HFFc6 (cell line): ENCODE data around the gene ANKRD52. TPM values are rescaled to one million over a fixed set of nuclear protein-coding genes. Genes with fewer than 3 reads are reported as not detected.

Experiments
- DNase-seq: peaks from one replicate; pipeline ENCODE4 v3.0.0-alpha.2; 2018
- H3K27ac Mint-ChIP-seq: 2 replicates; pipeline ENCODE4 v1.8.0; 2020; ENCODE audit warnings: mild to moderate bottlenecking, mixed read lengths
- H3K27me3 Mint-ChIP-seq: 2 replicates; pipeline ENCODE4 v1.8.0; 2021; ENCODE audit warnings: mild to moderate bottlenecking, moderate library complexity, mixed read lengths; ENCODE audit not compliant: insufficient read depth
- H3K36me3 Mint-ChIP-seq: 2 replicates; pipeline ENCODE4 v1.8.0; 2021; ENCODE audit warnings: low read depth, mixed read lengths
- H3K4me1 Mint-ChIP-seq: 2 replicates; pipeline ENCODE4 v1.8.0; 2020; ENCODE audit warnings: low read depth, mixed read lengths
- H3K4me3 Mint-ChIP-seq: 2 replicates; pipeline ENCODE4 v1.8.0; 2020; ENCODE audit warnings: mild to moderate bottlenecking, moderate library complexity, mixed read lengths
- H3K9me3 Mint-ChIP-seq: 2 replicates; pipeline ENCODE4 v1.8.0; 2020; ENCODE audit warnings: mild to moderate bottlenecking, mixed read lengths
- total RNA-seq, 6 experiments: library from RNA; stranded (reverse); fragmentation: NEBNext Ultra II Directional; extraction: Animal tissue kit (Norgen Biotek cat#: 25700); gene quantifications; 2 replicates in 1 of 6; 3 replicates in 5 of 6; pipeline ENCODE4 v1.2.3, GENCODE V29; 2021
- TF ChIP-seq, protein P1 (sequence below): fragments of 200-600 bp; sonication (generic); IDR thresholded peaks from 2 replicates; pipeline ENCODE4 v1.5.0; 2021; ENCODE audit warnings: antibody characterized with exemption, mild to moderate bottlenecking

ANKRD52 gene
- total RNA-seq, 6 experiments from 2014 or later, result 57.9 to 87.8 (median 68.6) TPM

DNA sequence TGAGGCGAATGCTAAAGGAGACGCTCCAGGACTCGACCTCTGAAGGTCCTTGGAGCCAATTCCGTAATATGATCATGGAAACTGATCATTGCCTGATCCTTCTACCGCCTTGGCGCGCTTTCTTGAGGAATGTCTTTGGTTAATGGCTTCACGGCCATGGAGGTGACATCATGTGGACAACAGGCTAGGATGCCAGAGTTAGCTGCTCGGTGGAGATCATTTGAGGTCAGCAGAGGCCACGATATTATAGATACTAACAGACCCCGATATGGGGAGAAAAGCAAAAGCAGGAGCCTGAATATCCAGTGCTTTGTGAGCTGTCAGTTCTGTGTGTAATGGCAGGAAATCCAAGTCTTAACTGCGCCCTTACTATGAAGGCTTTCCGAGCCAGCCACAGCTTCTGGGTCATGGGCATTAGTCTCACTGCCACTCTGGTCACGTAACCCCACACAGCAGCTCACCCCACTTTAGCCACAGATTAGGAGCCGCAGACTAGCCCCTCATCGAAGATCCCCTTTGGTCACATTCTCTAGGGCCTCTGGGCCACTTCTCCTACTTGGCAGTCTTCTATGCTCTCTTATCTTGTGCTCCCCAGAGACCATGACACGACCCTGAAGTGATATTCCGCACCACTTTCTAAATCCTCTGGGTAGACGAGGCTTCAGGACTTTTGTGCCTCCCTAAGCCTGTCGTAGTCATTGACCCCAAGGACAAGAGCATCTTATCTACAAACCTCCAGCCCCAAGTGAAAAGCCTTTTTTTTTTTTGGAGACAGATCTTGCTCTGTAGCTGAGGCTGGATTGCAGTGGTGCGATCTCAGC is 42.7 kb upstream of the ANKRD52 start:
- H3K9me3 Mint-ChIP-seq, result no peaks in the 10 kb centered on the region
- peak overlapping the region; percentile 98 for H3K4me3 Mint-ChIP-seq
- peaks cover 13% of the 10 kb centered on the region; the same call in 1 of the 2 replicates for H3K36me3 Mint-ChIP-seq
- peak overlapping the region; percentile 89 for H3K27ac Mint-ChIP-seq
- H3K27me3 Mint-ChIP-seq, result no peaks in the 10 kb centered on the region; the same call in none of the 2 replicates
- DNase-seq, result no peak
- TF ChIP-seq, protein P1, sequence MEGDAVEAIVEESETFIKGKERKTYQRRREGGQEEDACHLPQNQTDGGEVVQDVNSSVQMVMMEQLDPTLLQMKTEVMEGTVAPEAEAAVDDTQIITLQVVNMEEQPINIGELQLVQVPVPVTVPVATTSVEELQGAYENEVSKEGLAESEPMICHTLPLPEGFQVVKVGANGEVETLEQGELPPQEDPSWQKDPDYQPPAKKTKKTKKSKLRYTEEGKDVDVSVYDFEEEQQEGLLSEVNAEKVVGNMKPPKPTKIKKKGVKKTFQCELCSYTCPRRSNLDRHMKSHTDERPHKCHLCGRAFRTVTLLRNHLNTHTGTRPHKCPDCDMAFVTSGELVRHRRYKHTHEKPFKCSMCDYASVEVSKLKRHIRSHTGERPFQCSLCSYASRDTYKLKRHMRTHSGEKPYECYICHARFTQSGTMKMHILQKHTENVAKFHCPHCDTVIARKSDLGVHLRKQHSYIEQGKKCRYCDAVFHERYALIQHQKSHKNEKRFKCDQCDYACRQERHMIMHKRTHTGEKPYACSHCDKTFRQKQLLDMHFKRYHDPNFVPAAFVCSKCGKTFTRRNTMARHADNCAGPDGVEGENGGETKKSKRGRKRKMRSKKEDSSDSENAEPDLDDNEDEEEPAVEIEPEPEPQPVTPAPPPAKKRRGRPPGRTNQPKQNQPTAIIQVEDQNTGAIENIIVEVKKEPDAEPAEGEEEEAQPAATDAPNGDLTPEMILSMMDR, result no peak
- peaks cover 49% of the 10 kb centered on the region for H3K4me1 Mint-ChIP-seq

- Mint-ChIP-seq H3K27me3 (no peaks in the 10 kb centered on the region; the same call in none of the 2 replicates), H3K4me1 (peaks cover 49% of the 10 kb centered on the region), H3K9me3 (no peaks in the 10 kb centered on the region), H3K36me3 (peaks cover 13% of the 10 kb centered on the region; the same call in 1 of the 2 replicates), H3K27ac (peak within 1 kb of the TSS; percentile 89), H3K4me3 (peak within 1 kb of the TSS; percentile 98)
- TF ChIP-seq, protein P1, result no peak
- DNase-seq, result peak; percentile 97
These were observed 41.9 kb upstream of the ANKRD52 start, which contains the start of gene CS for GRCh38 chr12:56299853-56300643. Gene CS (minus strand): TSS chr12:56300330. CDS start chr12:56300201, 129 bp downstream.

DNA sequence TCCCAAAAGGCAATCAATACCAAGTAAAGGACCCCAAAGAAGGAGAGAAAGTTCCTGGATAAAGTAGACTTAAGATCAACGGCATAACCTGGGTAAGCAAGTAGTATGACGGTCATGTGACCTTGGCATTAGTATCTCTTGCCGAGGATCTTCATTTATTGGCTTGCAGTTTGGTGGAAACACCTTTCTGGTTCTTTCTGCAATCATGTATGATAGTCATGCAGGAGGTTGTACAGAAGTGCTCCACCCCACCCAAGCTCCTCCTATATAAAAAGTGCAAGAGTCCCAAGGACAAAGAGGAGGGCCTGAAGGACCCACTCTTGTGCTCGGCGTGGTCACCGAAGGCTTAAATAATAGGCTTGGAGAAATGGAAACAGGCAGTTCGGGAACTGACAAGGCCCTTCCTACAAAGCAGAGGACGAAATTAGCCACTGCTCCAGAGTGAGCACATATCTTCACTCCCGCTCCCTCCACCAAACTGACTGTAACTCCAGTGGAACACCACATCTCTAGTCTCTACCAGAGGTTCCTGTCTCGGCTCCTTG is 41.2 kb upstream of the ANKRD52 start:
- peak overlapping the region; percentile 98 for H3K4me3 Mint-ChIP-seq
- no peaks in the 10 kb centered on the region for H3K9me3 Mint-ChIP-seq
- TF ChIP-seq, protein P1, result no peak
- H3K27me3 Mint-ChIP-seq, result no peaks in the 10 kb centered on the region; the same call in none of the 2 replicates
- peak; percentile 10 for DNase-seq
- H3K4me1 Mint-ChIP-seq, result peaks cover 49% of the 10 kb centered on the region
- peaks cover 13% of the 10 kb centered on the region; the same call in 1 of the 2 replicates for H3K36me3 Mint-ChIP-seq
- peak overlapping the region; percentile 89 for H3K27ac Mint-ChIP-seq

DNA sequence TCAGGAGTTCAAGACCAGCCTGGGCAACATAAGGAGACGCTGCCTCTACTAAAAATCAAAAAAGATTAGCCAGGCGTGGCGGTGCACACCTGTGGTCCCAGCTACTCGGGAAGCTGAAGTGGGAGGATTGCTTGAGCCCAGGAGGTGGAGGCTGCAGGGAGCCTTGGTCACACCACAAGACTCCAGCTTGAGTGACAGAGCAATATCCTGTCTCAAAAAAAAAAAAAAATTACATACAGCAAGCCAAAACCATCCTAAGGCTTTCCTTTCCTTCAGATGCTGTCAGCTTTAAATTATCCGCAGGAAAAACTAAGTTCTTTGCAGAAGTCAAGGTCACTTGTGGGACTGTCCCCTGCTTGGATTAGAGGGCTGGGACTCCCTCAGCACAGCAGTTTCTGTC is 40.6 kb upstream of the ANKRD52 start:
- Mint-ChIP-seq H3K36me3 (peaks cover 13% of the 10 kb centered on the region; the same call in 1 of the 2 replicates), H3K4me3 (peak overlapping the region; percentile 98), H3K9me3 (no peaks in the 10 kb centered on the region), H3K4me1 (peaks cover 49% of the 10 kb centered on the region), H3K27me3 (no peaks in the 10 kb centered on the region; the same call in none of the 2 replicates), H3K27ac (peak overlapping the region; percentile 89; the same call in 1 of the 2 replicates)
- DNase-seq, result no peak
- TF ChIP-seq, protein P1, result no peak

DNA sequence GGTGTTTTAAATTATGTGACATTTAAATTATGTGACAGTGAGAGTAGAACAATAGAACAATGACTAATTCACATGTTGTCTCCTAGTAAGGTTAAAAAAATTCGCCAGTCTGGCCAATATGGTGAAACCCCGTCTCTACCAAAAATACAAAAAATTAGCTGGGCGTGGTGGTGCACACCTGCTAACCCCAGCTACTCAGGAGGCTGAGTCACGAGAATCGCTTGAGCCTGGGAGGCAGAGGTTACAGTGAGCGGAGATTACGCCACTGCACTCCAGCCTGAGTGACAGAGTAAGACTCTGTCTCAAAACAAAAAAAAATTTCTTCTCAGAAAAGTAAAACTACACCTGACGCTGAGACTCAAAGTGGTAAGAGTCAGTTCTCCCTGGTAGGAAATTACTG is 39.2 kb upstream of the ANKRD52 start:
- no peak for DNase-seq
- TF ChIP-seq, protein P1, result no peak
- peaks cover 48% of the 10 kb centered on the region for H3K4me1 Mint-ChIP-seq
- no peaks in the 10 kb centered on the region; the same call in none of the 2 replicates for H3K27me3 Mint-ChIP-seq
- 0 out of 2 replicates have a peak overlapping the region, but pooled peaks have one; percentile 41 for H3K4me3 Mint-ChIP-seq
- H3K9me3 Mint-ChIP-seq, result no peaks in the 10 kb centered on the region
- no peak overlapping the region; the same call in 1 of the 2 replicates for H3K27ac Mint-ChIP-seq
- H3K36me3 Mint-ChIP-seq, result peaks cover 18% of the 10 kb centered on the region
